Ishikawa (cell line): Measurements from ENCODE around the gene NAA11.

Source experiments
- CEBPB ChIP-seq: IDR thresholded peaks from 2 replicates; pipeline ENCODE4 v1.6.1; 2012
- CREB1 ChIP-seq: IDR thresholded peaks from 2 replicates; pipeline ENCODE4 v1.6.1; 2012; ENCODE audit warnings: low read depth
- EGR1 ChIP-seq: IDR thresholded peaks from 2 replicates; pipeline ENCODE4 v1.6.1; 2012
- EP300 ChIP-seq: IDR thresholded peaks from 2 replicates; pipeline ENCODE4 v1.6.1; 2012; ENCODE audit warnings: borderline replicate concordance
- FOXM1 ChIP-seq: IDR thresholded peaks from 2 replicates; pipeline ENCODE4 v1.6.1; 2012; ENCODE audit warnings: low read depth, borderline replicate concordance
- NFIC ChIP-seq: IDR thresholded peaks from 2 replicates; pipeline ENCODE4 v1.6.1; 2012
- RAD21 ChIP-seq: IDR thresholded peaks from 2 replicates; pipeline ENCODE4 v1.6.1; 2012; ENCODE audit warnings: low read depth
- REST ChIP-seq: IDR thresholded peaks from 2 replicates; pipeline ENCODE4 v1.6.1; 2012; ENCODE audit warnings: low read depth, mild to moderate bottlenecking
- TAF1 ChIP-seq: IDR thresholded peaks from 2 replicates; pipeline ENCODE4 v1.6.1; 2012; ENCODE audit warnings: low read depth, mild to moderate bottlenecking
- TCF12 ChIP-seq: IDR thresholded peaks from 2 replicates; pipeline ENCODE4 v1.6.1; 2012; ENCODE audit warnings: low read depth
- TEAD4 ChIP-seq: IDR thresholded peaks from 2 replicates; pipeline ENCODE4 v1.6.1; 2012
- USF1 ChIP-seq: IDR thresholded peaks from 2 replicates; pipeline ENCODE4 v1.6.1; 2012
- YY1 ChIP-seq: IDR thresholded peaks from 2 replicates; pipeline ENCODE4 v1.6.1; 2012; ENCODE audit warnings: low read depth
- ZBTB7A ChIP-seq: IDR thresholded peaks from 2 replicates; pipeline ENCODE4 v1.6.1; 2012; ENCODE audit warnings: low read depth
- TF ChIP-seq, protein P1 (sequence below): IDR thresholded peaks from 2 replicates; pipeline ENCODE4 v1.6.1; 2012

Gene NAA11

DNA sequence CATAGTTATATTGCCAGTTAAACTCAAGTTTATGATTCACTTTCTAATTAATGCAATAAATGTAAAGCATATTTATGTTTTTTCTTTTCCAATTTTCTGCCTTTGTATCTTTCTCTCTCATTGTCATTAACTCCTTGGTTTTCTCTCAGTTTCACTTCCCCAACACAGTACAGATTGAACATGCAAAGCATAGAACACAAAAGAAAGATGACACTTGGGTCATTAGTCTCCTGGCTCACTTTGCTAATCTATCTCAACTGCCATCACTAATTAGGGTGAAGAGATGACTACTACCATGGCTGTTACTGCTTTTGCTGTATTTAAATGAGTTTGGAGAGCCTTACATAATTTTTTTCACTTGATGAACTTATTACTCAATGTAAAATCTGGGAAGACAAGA, 12.3 kb upstream of the NAA11 start:
- TF ChIP-seq TCF12, result no peak
- no peak for TF ChIP-seq USF1

- TF ChIP-seq NFIC (no peak), TCF12 (no peak), RAD21 (no peak), CREB1 (no peak), USF1 (no peak), EP300 (no peak), REST (no peak), ZBTB7A (no peak), YY1 (no peak), CEBPB (no peak)
- TF ChIP-seq, protein P1, sequence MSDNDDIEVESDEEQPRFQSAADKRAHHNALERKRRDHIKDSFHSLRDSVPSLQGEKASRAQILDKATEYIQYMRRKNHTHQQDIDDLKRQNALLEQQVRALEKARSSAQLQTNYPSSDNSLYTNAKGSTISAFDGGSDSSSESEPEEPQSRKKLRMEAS, result no peak
These were observed 8.9 kb upstream of the NAA11 start for GRCh38 chr4:79334783-79335182.

- TF ChIP-seq FOXM1, result no peak
- no peak for TF ChIP-seq USF1
- TF ChIP-seq ZBTB7A, result no peak
These were observed 8.5 kb upstream of the NAA11 start for GRCh38 chr4:79334341-79334740.

DNA sequence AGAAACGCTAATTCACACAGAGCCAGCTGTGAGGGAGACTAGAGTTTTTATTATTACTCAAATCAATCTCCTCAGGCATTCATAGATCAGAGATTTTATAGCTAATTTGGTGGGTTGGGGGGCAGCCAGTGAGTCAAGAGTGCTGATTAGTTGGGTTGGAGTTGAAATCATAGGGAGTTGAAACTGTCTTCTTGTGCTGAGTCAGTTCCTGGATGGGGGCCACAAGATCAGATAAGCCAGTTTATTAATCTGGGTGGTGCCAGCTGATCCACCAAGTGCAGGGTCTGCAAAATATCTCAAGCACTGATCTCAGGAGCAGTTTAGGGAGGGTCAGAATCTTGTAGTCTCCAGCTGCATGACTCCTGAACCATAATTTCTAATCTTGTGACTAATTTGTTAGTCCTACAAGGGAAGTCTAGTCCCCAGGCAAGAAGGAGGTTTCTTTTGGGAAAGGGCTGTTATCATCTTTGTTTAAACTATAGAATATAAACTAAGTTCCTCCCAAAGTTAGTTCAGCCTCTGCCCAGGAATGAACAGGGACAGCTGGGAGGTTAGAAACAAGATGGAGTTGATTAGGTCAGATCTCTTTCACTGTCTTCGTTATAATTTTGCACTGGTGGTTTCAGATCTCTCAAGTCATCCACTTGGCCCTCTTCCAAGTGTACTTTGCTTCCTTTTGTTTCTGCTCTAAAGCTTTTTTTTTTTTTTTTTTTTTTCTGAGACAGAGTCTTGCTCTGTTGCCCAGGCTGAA, 5.4 kb upstream of the NAA11 start:
- no peak for TF ChIP-seq CEBPB
- no peak for TF ChIP-seq ZBTB7A
- TF ChIP-seq TCF12, result no peak
- TF ChIP-seq EGR1, result no peak
- no peak for TF ChIP-seq NFIC
- no peak for TF ChIP-seq RAD21
- no peak for TF ChIP-seq FOXM1
- TF ChIP-seq TAF1, result no peak
- no peak for TF ChIP-seq YY1
- no peak for TF ChIP-seq TEAD4
- TF ChIP-seq, protein P1, result no peak
- no peak for TF ChIP-seq EP300
- TF ChIP-seq CREB1, result no peak
- no peak for TF ChIP-seq REST
- TF ChIP-seq USF1, result no peak

- no peak for TF ChIP-seq CEBPB
- no peak for TF ChIP-seq NFIC
- no peak for TF ChIP-seq YY1
- no peak for TF ChIP-seq EGR1
- no peak for TF ChIP-seq RAD21
- no peak for TF ChIP-seq CREB1
- no peak for TF ChIP-seq TEAD4
- TF ChIP-seq TCF12, result no peak
- no peak for TF ChIP-seq TAF1
- TF ChIP-seq FOXM1, result no peak
- no peak for TF ChIP-seq USF1
- TF ChIP-seq, protein P1, result no peak
- no peak for TF ChIP-seq REST
- TF ChIP-seq EP300, result no peak
These were observed 4.9 kb upstream of the NAA11 start for GRCh38 chr4:79330720-79331119.
